DND-41 (cell line): Measurements from ENCODE around the gene FAM107A.

Experiments
- ATAC-seq: fragments of 200-7000 bp; cut with Tn5 transposase; 3 replicates; pipeline ENCODE4 v1.9.1; 2021; ENCODE audit warnings: low read depth; ENCODE audit not compliant: insufficient read depth
- DNase-seq: peaks from one replicate; pipeline ENCODE4 v3.0.0-alpha.2; 2020
- H2AFZ ChIP-seq: 2 replicates; pipeline ENCODE4 v1.6.0; 2012; ENCODE audit warnings: low read depth, low read length
- H3K27ac ChIP-seq: 2 replicates; pipeline ENCODE4 v1.5.1; 2012; ENCODE audit warnings: low read length, inconsistent platforms
- H3K27me3 ChIP-seq: fragments of 200-600 bp; sonication (generic); 2 replicates; pipeline ENCODE4 v1.6.0; 2012; ENCODE audit warnings: low read length, mild to moderate bottlenecking, inconsistent platforms; ENCODE audit not compliant: insufficient read depth, poor library complexity
- H3K36me3 ChIP-seq: 2 replicates; pipeline ENCODE4 v1.5.1; 2012; ENCODE audit warnings: low read length, inconsistent platforms; ENCODE audit not compliant: insufficient read depth
- H3K4me1 ChIP-seq: 2 replicates; pipeline ENCODE4 v1.5.1; 2012; ENCODE audit warnings: mild to moderate bottlenecking, low read length; ENCODE audit not compliant: insufficient read depth
- H3K4me2 ChIP-seq: 2 replicates; pipeline ENCODE4 v1.6.0; 2012; ENCODE audit warnings: mild to moderate bottlenecking, moderate library complexity, low read length, inconsistent platforms; ENCODE audit not compliant: insufficient read depth
- H3K4me3 ChIP-seq, 2 experiments: fragments of 200-600 bp in 1 of 2; shearing (Covaris generic) in 1 of 2; 2 replicates each; pipeline ENCODE4 v1.5.1; 2012 to 2016; ENCODE audit warnings: inconsistent platforms in 2 of 2, low read length in 2 of 2, mild to moderate bottlenecking in 2 of 2, low read depth in 1 of 2, moderate library complexity in 1 of 2
- H3K79me2 ChIP-seq: 2 replicates; pipeline ENCODE4 v1.6.0; 2012; ENCODE audit warnings: low read length, inconsistent platforms; ENCODE audit not compliant: insufficient read depth
- H3K9ac ChIP-seq: 2 replicates; pipeline ENCODE4 v1.6.0; 2012; ENCODE audit warnings: low read depth, mild to moderate bottlenecking, inconsistent platforms, low read length, moderate library complexity
- H3K9me3 ChIP-seq: 2 replicates; pipeline ENCODE4 v1.5.1; 2012; ENCODE audit warnings: low read length, moderate library complexity, mild to moderate bottlenecking, inconsistent platforms; ENCODE audit not compliant: insufficient read depth, severe bottlenecking
- H4K20me1 ChIP-seq: 2 replicates; pipeline ENCODE4 v1.6.0; 2012; ENCODE audit warnings: low read length; ENCODE audit not compliant: insufficient read depth
- EZH2 ChIP-seq: IDR thresholded peaks from 3 replicates; pipeline ENCODE4 v1.6.1; 2012; ENCODE audit warnings: borderline replicate concordance, low read depth, mild to moderate bottlenecking, moderate library complexity, low read length, inconsistent platforms; ENCODE audit not compliant: severe bottlenecking
- TF ChIP-seq, protein P1 (sequence below): IDR thresholded peaks from 2 replicates; pipeline ENCODE4 v1.5.1; 2012; ENCODE audit warnings: borderline replicate concordance, low read length, moderate library complexity, mild to moderate bottlenecking; ENCODE audit not compliant: poor library complexity, severe bottlenecking; ENCODE audit errors: extremely low read depth

The FAM107A gene

GRCh38 chr3:58564456-58565160, 12.6 kb downstream of the FAM107A start:
- Histone ChIP-seq H3K4me2 (no peak overlapping the region), H2AFZ (no peak overlapping the region), H3K9me3 (no peaks in the 10 kb centered on the region), H3K27ac (no peak overlapping the region), H3K4me3 (no peak overlapping the region), H3K9ac (no peak overlapping the region), H4K20me1 (no peaks in the 10 kb centered on the region), H3K79me2 (no peaks in the 10 kb centered on the region), H3K36me3 (no peaks in the 10 kb centered on the region), H3K4me1 (no peaks in the 10 kb centered on the region), H3K27me3 (peaks cover 13% of the 10 kb centered on the region)
- DNase-seq (no peak), ATAC-seq (no peak)
- TF ChIP-seq, protein P1, sequence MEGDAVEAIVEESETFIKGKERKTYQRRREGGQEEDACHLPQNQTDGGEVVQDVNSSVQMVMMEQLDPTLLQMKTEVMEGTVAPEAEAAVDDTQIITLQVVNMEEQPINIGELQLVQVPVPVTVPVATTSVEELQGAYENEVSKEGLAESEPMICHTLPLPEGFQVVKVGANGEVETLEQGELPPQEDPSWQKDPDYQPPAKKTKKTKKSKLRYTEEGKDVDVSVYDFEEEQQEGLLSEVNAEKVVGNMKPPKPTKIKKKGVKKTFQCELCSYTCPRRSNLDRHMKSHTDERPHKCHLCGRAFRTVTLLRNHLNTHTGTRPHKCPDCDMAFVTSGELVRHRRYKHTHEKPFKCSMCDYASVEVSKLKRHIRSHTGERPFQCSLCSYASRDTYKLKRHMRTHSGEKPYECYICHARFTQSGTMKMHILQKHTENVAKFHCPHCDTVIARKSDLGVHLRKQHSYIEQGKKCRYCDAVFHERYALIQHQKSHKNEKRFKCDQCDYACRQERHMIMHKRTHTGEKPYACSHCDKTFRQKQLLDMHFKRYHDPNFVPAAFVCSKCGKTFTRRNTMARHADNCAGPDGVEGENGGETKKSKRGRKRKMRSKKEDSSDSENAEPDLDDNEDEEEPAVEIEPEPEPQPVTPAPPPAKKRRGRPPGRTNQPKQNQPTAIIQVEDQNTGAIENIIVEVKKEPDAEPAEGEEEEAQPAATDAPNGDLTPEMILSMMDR: no peak
- TF ChIP-seq EZH2: no peak

DNA sequence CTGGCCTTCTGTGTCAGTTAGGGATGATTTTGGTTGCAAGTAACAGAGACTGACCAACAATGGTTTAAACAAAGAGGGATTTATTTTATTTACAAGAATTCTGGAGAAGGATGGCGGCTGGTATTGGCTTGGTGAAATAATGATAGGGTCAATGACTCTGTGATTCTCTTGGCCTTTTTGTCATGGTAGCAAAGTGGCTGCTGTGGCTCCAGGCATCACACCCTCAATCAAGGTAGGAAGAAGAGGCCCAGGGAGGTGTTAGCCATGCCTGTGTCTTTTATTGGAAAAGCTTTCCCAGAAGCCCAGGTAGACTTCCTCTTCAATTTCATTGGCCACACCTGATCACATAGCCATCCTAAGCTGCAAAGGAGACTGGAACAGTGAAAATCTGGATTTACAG, 13.1 kb downstream of the FAM107A start:
- Histone ChIP-seq H2AFZ (no peak overlapping the region), H3K27me3 (peaks cover 13% of the 10 kb centered on the region), H3K79me2 (no peaks in the 10 kb centered on the region), H3K36me3 (no peaks in the 10 kb centered on the region), H3K4me2 (no peak overlapping the region), H3K27ac (no peak overlapping the region), H4K20me1 (no peaks in the 10 kb centered on the region), H3K9ac (no peak overlapping the region), H3K4me3 (no peak overlapping the region), H3K9me3 (no peaks in the 10 kb centered on the region), H3K4me1 (no peaks in the 10 kb centered on the region)
- ATAC-seq: no peak
- DNase-seq: no peak
- TF ChIP-seq EZH2: no peak
- TF ChIP-seq, protein P1: no peak

- ATAC-seq (no peak), DNase-seq (no peak)
- no peak overlapping the region for H3K4me3 ChIP-seq
- peaks cover 13% of the 10 kb centered on the region for H3K27me3 ChIP-seq
- H3K9me3 ChIP-seq: no peaks in the 10 kb centered on the region
- H3K27ac ChIP-seq: no peak overlapping the region
- H3K79me2 ChIP-seq: no peaks in the 10 kb centered on the region
- no peak overlapping the region for H3K9ac ChIP-seq
- H4K20me1 ChIP-seq: no peaks in the 10 kb centered on the region
- no peaks in the 10 kb centered on the region for H3K36me3 ChIP-seq
- TF ChIP-seq, protein P1: no peak
- no peak for TF ChIP-seq EZH2
- H3K4me2 ChIP-seq: no peak overlapping the region
- H2AFZ ChIP-seq: no peak overlapping the region
- no peaks in the 10 kb centered on the region for H3K4me1 ChIP-seq
These were observed 13.7 kb downstream of the FAM107A start for GRCh38 chr3:58563386-58564035.
